Endothelial cell of umbilical vein (primary cell): Measurements from ENCODE around the gene FKBP8. TPM values are rescaled to one million over a fixed set of nuclear protein-coding genes. Genes with fewer than 3 reads are reported as not detected.

Experiments used
- BruUV-seq: library from RNA; stranded (reverse); fragments of 400-500 nt; replicated peaks from 2 replicates; lab custom pipeline; 2021; lab: Mats Ljungman, UMichigan
- CTCF ChIA-PET: fragments of 300-600, 350-600 bp; sonication (Branson Sonifier 250); formaldehyde crosslinking; loops from one replicate; lab custom pipeline; 2021; ENCODE audit warnings: antibody characterized with exemption, inconsistent platforms; lab: Charles Lee
- POLR2A ChIA-PET: fragments of 300-600, 350-600 bp; sonication (Branson Sonifier 250); formaldehyde crosslinking; loops from one replicate; lab custom pipeline; 2021; ENCODE audit warnings: antibody characterized with exemption, inconsistent platforms; lab: Charles Lee
- DNase-seq: peaks from one replicate; pipeline ENCODE4 v3.0.0-alpha.2; 2011; ENCODE audit warnings: low read depth, low spot score
- FAIRE-seq: peaks from 2 replicates; lab custom pipeline; 2011; peaks lifted over from hg19 to GRCh38; lab: Jason Lieb, UNC
- H2AFZ ChIP-seq: 2 replicates; pipeline ENCODE4 v1.6.0; 2012; ENCODE audit warnings: low read depth, low read length, control low read depth, inconsistent platforms
- H3K27ac ChIP-seq: 2 replicates; pipeline ENCODE4 v1.5.1; 2011; ENCODE audit warnings: low read depth, mild to moderate bottlenecking, control low read depth, low read length, moderate library complexity; ENCODE audit not compliant: insufficient read depth
- H3K27me3 ChIP-seq, 2 experiments: 2 replicates each; pipeline versions ENCODE4 v1.6.0 to v1.6.1; 2011; ENCODE audit warnings: low read length in 2 of 2, mixed read lengths in 1 of 2; ENCODE audit not compliant: control insufficient read depth in 2 of 2, insufficient read depth in 2 of 2
- H3K36me3 ChIP-seq, 2 experiments: 2 replicates in 1 of 2; 3 replicates in 1 of 2; pipeline ENCODE4 v1.5.1; 2011; ENCODE audit warnings: low read length in 2 of 2, mild to moderate bottlenecking in 1 of 2, moderate library complexity in 1 of 2; ENCODE audit not compliant: control insufficient read depth in 2 of 2, insufficient read depth in 2 of 2; ENCODE audit errors: extremely low read depth in 1 of 2
- H3K4me1 ChIP-seq: 3 replicates; pipeline ENCODE4 v1.5.1; 2011; ENCODE audit warnings: mild to moderate bottlenecking, low read length; ENCODE audit not compliant: control insufficient read depth, insufficient read depth; ENCODE audit errors: extremely low read depth
- H3K4me2 ChIP-seq: 2 replicates; pipeline ENCODE4 v1.6.1; 2011; ENCODE audit warnings: low read length, control low read depth, mixed read lengths; ENCODE audit not compliant: insufficient read depth
- H3K4me3 ChIP-seq, 3 experiments: fragments of 200-600 bp in 1 of 3; sonication (generic), shearing (Covaris generic) in 1 of 3; replicated peaks in 1 of 3; 2 replicates each; pipeline ENCODE4 v1.5.1; 2011 to 2016; ENCODE audit warnings: control low read depth in 3 of 3, low read length in 3 of 3, mild to moderate bottlenecking in 2 of 3, inconsistent platforms in 1 of 3, low read depth in 1 of 3, moderate library complexity in 1 of 3; ENCODE audit not compliant: insufficient read depth in 1 of 3
- H3K79me2 ChIP-seq: 2 replicates; pipeline ENCODE4 v1.6.0; 2012; ENCODE audit warnings: low read length, inconsistent platforms; ENCODE audit not compliant: control insufficient read depth, insufficient read depth
- H3K9ac ChIP-seq: replicated peaks from 2 replicates; pipeline ENCODE3; 2011; ENCODE audit warnings: low read length, control low read depth; ENCODE audit not compliant: insufficient read depth; ENCODE audit errors: extremely low read depth
- H3K9me1 ChIP-seq: replicated peaks from 3 replicates; pipeline ENCODE4 v1.6.0; 2011; ENCODE audit warnings: mild to moderate bottlenecking, low read length; ENCODE audit not compliant: control insufficient read depth, insufficient read depth; ENCODE audit errors: extremely low read depth
- H3K9me3 ChIP-seq: replicated peaks from 2 replicates; pipeline ENCODE4 v1.5.1; 2012; ENCODE audit warnings: low read length, inconsistent platforms; ENCODE audit not compliant: control insufficient read depth, insufficient read depth
- H4K20me1 ChIP-seq: replicated peaks from 2 replicates; pipeline ENCODE3; 2011; ENCODE audit warnings: mild to moderate bottlenecking, low read length; ENCODE audit not compliant: control insufficient read depth, insufficient read depth; ENCODE audit errors: extremely low read depth
- CTCF ChIP-seq, 2 donors: IDR thresholded peaks; 1 replicate in 1 of 2; 2 replicates in 1 of 2; pipeline ENCODE4 v1.5.1; 2011; ENCODE audit warnings: low read length in 2 of 2, mild to moderate bottlenecking in 2 of 2, moderate library complexity in 2 of 2, control low read depth in 1 of 2, inconsistent platforms in 1 of 2, low read depth in 1 of 2; ENCODE audit not compliant: insufficient read depth in 1 of 2; ENCODE audit errors: extremely low read depth in 1 of 2
- POLR2A ChIP-seq: IDR thresholded peaks from 2 replicates; pipeline ENCODE4 v1.6.1; 2012; ENCODE audit warnings: low read depth, mild to moderate bottlenecking, control low read depth, low read length
- dilution Hi-C: fragments of 300-500 bp; cut with MboI; formaldehyde crosslinking; loops from one replicate; pipeline ENCODE4 v1.15.0; 2019; ENCODE audit warnings: low sequenced_read_pairs; ENCODE audit not compliant: extremely low pct_ligation_motif_present
- intact Hi-C: fragments of 100-400 bp; cut with micrococcal nuclease; formaldehyde crosslinking; loops from one replicate; pipeline ENCODE4 v1.10.0; 2022
- polyA plus RNA-seq, 4 experiments: library from polyadenylated mRNA; depleted of rRNA in 3 of 4; stranded (reverse) in 3 of 4; unstranded in 1 of 4; fragments of >200 nt; gene quantifications; 2 replicates each; pipeline versions ENCODE4 v1.2.1 to v1.2.3, GENCODE V29; 2011 to 2012; ENCODE audit warnings: missing spikeins in 1 of 4
- total RNA-seq: library from RNA; stranded (reverse); gene quantifications from 2 replicates; pipeline ENCODE4 v1.2.3, GENCODE V29; 2021

The FKBP8 gene
- total and polyA plus RNA-seq, 2 donors (not counting 3 experiments of a cell fraction or from before 2014, with no cell fraction given), result 150 to 173 TPM

GRCh38 chr19:18590273-18591272 is 47.2 kb upstream of the FKBP8 start:
- POLR2A ChIA-PET, result interaction anchor here (0.7 kb wide), 1 partner anchor 32 kb away, joined by 9 read pairs; no protein-coding TSS in a partner anchor
- no peak overlapping the region for H3K9ac ChIP-seq
- H3K4me2 ChIP-seq, result peak overlapping the region; percentile 68
- no peak for TF ChIP-seq POLR2A
- peak; percentile 4 to 17 for TF ChIP-seq CTCF (IDR thresholded peaks at IDR 0.05; ENCODE audit: extremely low read depth in 1 of 2, insufficient read depth in 1 of 2, low read depth in 1 of 2, low read length in 2 of 2)
- H3K9me1 ChIP-seq, result no peaks in the 10 kb centered on the region
- peaks cover 20% of the 10 kb centered on the region for H3K4me1 ChIP-seq
- no peak overlapping the region for H3K27ac ChIP-seq
- H3K79me2 ChIP-seq, result no peaks in the 10 kb centered on the region
- H3K9me3 ChIP-seq, result no peaks in the 10 kb centered on the region
- peaks cover 0 to 2% of the 10 kb centered on the region in 2 experiments for H3K36me3 ChIP-seq
- TSS peak; percentile 8 for BruUV-seq
- dilution Hi-C loops (no loop called here), intact Hi-C loops (loop anchor here (1.0 kb wide), 1 partner anchor 329 kb away; the partner anchor contains the start of genes COPE and DDX49)
- CTCF ChIA-PET, result interaction anchor here (0.5 to 3.4 kb wide), 10 partner anchors 11 to 257 kb away, joined by 3 to 24 read pairs (median 6); partner anchors contain the start of genes ELL, KXD1, TMEM59L and UBA52
- DNase-seq (no peak), FAIRE-seq (no peak)
- peak overlapping the region in 1 of 3 experiments; percentile 65 for H3K4me3 ChIP-seq
- H4K20me1 ChIP-seq, result no peaks in the 10 kb centered on the region
- H2AFZ ChIP-seq, result no peak overlapping the region
- H3K27me3 ChIP-seq, result no peaks in the 10 kb centered on the region
